Stimulated activated CD4-positive, alpha-beta T cell treated with anti-CD3 and anti-CD28 coated beads, Interleukin-1b, Interleukin-23, amount 100 ng/mL, for 24 hours (primary cell): Measurements from ENCODE around the gene KCNMB2.

Experiments
- DNase-seq, 4 experiments: peaks; one replicate each; pipeline ENCODE4 v3.0.0-alpha.2; 2020; ENCODE audit warnings: low read depth in 4 of 4, low spot score in 1 of 4

Gene KCNMB2

GRCh38 chr3:178567611-178568010 lies 31.4 kb downstream of the KCNMB2 start:
- DNase-seq, result no peak

GRCh38 chr3:178568155-178568731 lies 32.0 kb downstream of the KCNMB2 start:
- no peak for DNase-seq

- DNase-seq, result no peak
Observed at GRCh38 chr3:178568911-178569310, 32.7 kb downstream of the KCNMB2 start.

- DNase-seq, result no peak
Observed at GRCh38 chr3:178569826-178570225, 33.6 kb downstream of the KCNMB2 start.

- no peak for DNase-seq
Observed at GRCh38 chr3:178583963-178584575, 47.8 kb downstream of the KCNMB2 start.

- no peak for DNase-seq
Observed at GRCh38 chr3:178584722-178585380, 48.6 kb downstream of the KCNMB2 start.

- no peak for DNase-seq
Observed at GRCh38 chr3:178585454-178585853, 49.2 kb downstream of the KCNMB2 start.

GRCh38 chr3:178586076-178586475 lies 49.8 kb downstream of the KCNMB2 start:
- DNase-seq, result no peak

- no peak for DNase-seq
Observed at GRCh38 chr3:178588628-178589027, 52.4 kb downstream of the KCNMB2 start.

GRCh38 chr3:178593786-178594185 lies 57.5 kb downstream of the KCNMB2 start:
- DNase-seq, result no peak

- DNase-seq, result no peak
Observed at GRCh38 chr3:178597371-178597770, 61.1 kb downstream of the KCNMB2 start.

- no peak for DNase-seq
Observed at GRCh38 chr3:178602856-178603255, 66.6 kb downstream of the KCNMB2 start.

- DNase-seq, result no peak
Observed at GRCh38 chr3:178603735-178604134, 67.5 kb downstream of the KCNMB2 start.

GRCh38 chr3:178618197-178618596 lies 82.0 kb downstream of the KCNMB2 start:
- no peak for DNase-seq

GRCh38 chr3:178618896-178619295 lies 82.7 kb downstream of the KCNMB2 start:
- DNase-seq, result no peak

GRCh38 chr3:178623666-178624255 lies 87.5 kb downstream of the KCNMB2 start:
- no peak for DNase-seq

- DNase-seq, result no peak
Observed at GRCh38 chr3:178624276-178624675, 88.0 kb downstream of the KCNMB2 start.

- no peak for DNase-seq
Observed at GRCh38 chr3:178625053-178625600, 88.9 kb downstream of the KCNMB2 start.

- no peak for DNase-seq
Observed at GRCh38 chr3:178628037-178628436, 91.8 kb downstream of the KCNMB2 start.

GRCh38 chr3:178629430-178630178 lies 93.4 kb downstream of the KCNMB2 start:
- no peak for DNase-seq

- no peak for DNase-seq
Observed at GRCh38 chr3:178631950-178632349, 95.7 kb downstream of the KCNMB2 start.
